Muscle of leg (tissue), 11 donors: ENCODE data around the gene SKIC2. TPM values are rescaled to one million over a fixed set of nuclear protein-coding genes. Genes with fewer than 3 reads are reported as not detected.
A peak's percentile ranks its signal among the peaks of the same experiment; 100 is the strongest.

Experiments
- DNase-seq: peaks from one replicate; pipeline ENCODE4 v3.0.0; 2013
- H3K27ac ChIP-seq: one replicate; pipeline ENCODE4 v1.5.1; 2013; ENCODE audit warnings: mild to moderate bottlenecking, low read length, control low read depth
- H3K27me3 ChIP-seq: one replicate; pipeline ENCODE4 v1.6.1; 2013; ENCODE audit warnings: low read length; ENCODE audit not compliant: control insufficient read depth, insufficient read depth
- H3K36me3 ChIP-seq: one replicate; pipeline ENCODE4 v1.6.1; 2013; ENCODE audit warnings: low read length; ENCODE audit not compliant: control insufficient read depth, insufficient read depth
- H3K4me1 ChIP-seq: one replicate; pipeline ENCODE4 v1.6.1; 2013; ENCODE audit warnings: low read length; ENCODE audit not compliant: control insufficient read depth, insufficient read depth
- H3K4me3 ChIP-seq: one replicate; pipeline ENCODE4 v1.5.1; 2013; ENCODE audit warnings: low read length, control low read depth
- H3K9me3 ChIP-seq: replicated peaks from 2 replicates; pipeline ENCODE4 v1.6.1; 2013; ENCODE audit warnings: low read depth, low read length; ENCODE audit not compliant: control insufficient read depth
- WGBS: methylation state at CpG from one replicate; pipeline ENCODE4 v1.1.5; 2013; ENCODE audit warnings: missing lambda C conversion rate; ENCODE audit not compliant: insufficient coverage; 5-methylcytosine and 5-hydroxymethylcytosine counted together
- polyA plus RNA-seq, 8 donors: library from polyadenylated mRNA; unstranded; fragments of 120-200 nt; gene quantifications; one replicate each; pipeline versions ENCODE4 v1.2.1 to v1.2.3, GENCODE V29; 2013; ENCODE audit warnings: inconsistent platforms in 1 of 8, low replicate concordance in 1 of 8; ENCODE audit not compliant: insufficient read length in 8 of 8, insufficient read depth in 1 of 8
- total RNA-seq: library from RNA; stranded (reverse); fragments of 120-200 nt; gene quantifications from one replicate; pipeline ENCODE4 v1.2.4, GENCODE V29; 2013

SKIC2 gene
- total and polyA plus RNA-seq, 9 donors = 21.8 to 34.1 (median 30.7) TPM

GRCh38 chr6:31967926-31968320, 8.9 kb downstream of the SKIC2 start:
- Histone ChIP-seq H3K36me3 (peaks cover 68% of the 10 kb centered on the region), H3K27ac (no peak overlapping the region), H3K9me3 (no peaks in the 10 kb centered on the region), H3K4me1 (peaks cover 17% of the 10 kb centered on the region), H3K27me3 (no peaks in the 10 kb centered on the region), H3K4me3 (no peak overlapping the region)
- no peak for DNase-seq
- WGBS = 100% methylated on average over 1 of the region's 3 CpGs

GRCh38 chr6:31968326-31968725, 9.4 kb downstream of the SKIC2 start:
- Histone ChIP-seq H3K36me3 (peaks cover 64% of the 10 kb centered on the region), H3K9me3 (no peaks in the 10 kb centered on the region), H3K27me3 (no peaks in the 10 kb centered on the region), H3K4me1 (peaks cover 21% of the 10 kb centered on the region), H3K27ac (no peak overlapping the region), H3K4me3 (no peak overlapping the region)
- DNase-seq = no peak
- WGBS = 93% methylated on average over 8 of the region's 11 CpGs

- H3K27me3 ChIP-seq = no peaks in the 10 kb centered on the region
- H3K36me3 ChIP-seq = peaks cover 57% of the 10 kb centered on the region
- H3K4me1 ChIP-seq = peaks cover 21% of the 10 kb centered on the region
- WGBS = 87% methylated on average over 16 of the region's 23 CpGs
- no peak overlapping the region for H3K27ac ChIP-seq
- no peaks in the 10 kb centered on the region for H3K9me3 ChIP-seq
- no peak for DNase-seq
- no peak overlapping the region for H3K4me3 ChIP-seq
Measured at GRCh38 chr6:31968791-31969711, 10.1 kb downstream of the SKIC2 start.

GRCh38 chr6:31969712-31970603, 11.0 kb downstream of the SKIC2 start:
- WGBS = 67% methylated on average over 6 of the region's 17 CpGs
- no peaks in the 10 kb centered on the region for H3K27me3 ChIP-seq
- DNase-seq = no peak
- H3K36me3 ChIP-seq = peaks cover 54% of the 10 kb centered on the region
- H3K27ac ChIP-seq = no peak overlapping the region
- no peaks in the 10 kb centered on the region for H3K9me3 ChIP-seq
- peaks cover 21% of the 10 kb centered on the region for H3K4me1 ChIP-seq
- no peak overlapping the region for H3K4me3 ChIP-seq

- Histone ChIP-seq H3K4me3 (peak overlapping the region; percentile 86), H3K36me3 (peaks cover 48% of the 10 kb centered on the region), H3K27ac (peak overlapping the region; percentile 99), H3K27me3 (no peaks in the 10 kb centered on the region), H3K4me1 (peaks cover 21% of the 10 kb centered on the region), H3K9me3 (no peaks in the 10 kb centered on the region)
- DNase-seq = no peak
- 76% methylated on average over 16 of the region's 18 CpGs for WGBS
Measured at GRCh38 chr6:31970604-31971271, 11.8 kb downstream of the SKIC2 start.

GRCh38 chr6:31971279-31971992, 12.5 kb downstream of the SKIC2 start:
- peaks cover 43% of the 10 kb centered on the region for H3K36me3 ChIP-seq

GRCh38 chr6:31971993-31972708, 13.2 kb downstream of the SKIC2 start, which contains the start of gene DXO:
Gene DXO (minus strand): TSS chr6:31972138. CDS start chr6:31971675, 463 bp downstream.
- Histone ChIP-seq H3K36me3 (peaks cover 35% of the 10 kb centered on the region), H3K9me3 (no peaks in the 10 kb centered on the region), H3K4me1 (peaks cover 21% of the 10 kb centered on the region), H3K27ac (peak within 1 kb of the TSS; percentile 99), H3K4me3 (peak within 1 kb of the TSS; percentile 86), H3K27me3 (no peaks in the 10 kb centered on the region)
- under 1% methylated on average over 59 of the region's 62 CpGs for WGBS
- DNase-seq = peak; percentile 98

More at GRCh38 chr6:31971279-31971992, 12.5 kb downstream of the SKIC2 start:
- peak overlapping the region; percentile 86 for H3K4me3 ChIP-seq
- H3K9me3 ChIP-seq = no peaks in the 10 kb centered on the region
- no peaks in the 10 kb centered on the region for H3K27me3 ChIP-seq
- peak overlapping the region; percentile 99 for H3K27ac ChIP-seq
- peaks cover 21% of the 10 kb centered on the region for H3K4me1 ChIP-seq
- WGBS = 21% methylated on average over 16 of the region's 29 CpGs
- no peak for DNase-seq

- peak; percentile 66 for DNase-seq
Measured at GRCh38 chr6:31972709-31973350, 13.9 kb downstream of the SKIC2 start.

More at GRCh38 chr6:31972709-31973350, 13.9 kb downstream of the SKIC2 start:
- H3K27me3 ChIP-seq = no peaks in the 10 kb centered on the region
- peak overlapping the region; percentile 99 for H3K27ac ChIP-seq
- H3K9me3 ChIP-seq = no peaks in the 10 kb centered on the region
- peak overlapping the region; percentile 86 for H3K4me3 ChIP-seq
- H3K4me1 ChIP-seq = peaks cover 21% of the 10 kb centered on the region
- WGBS = 7% methylated on average over 17 of the region's 19 CpGs
- H3K36me3 ChIP-seq = peaks cover 29% of the 10 kb centered on the region
